Heart right ventricle (tissue), 16 donors: ENCODE results near the gene DLGAP1. TPM values are rescaled to one million over a fixed set of nuclear protein-coding genes. Genes with fewer than 3 reads are reported as not detected.
"Not testable (repeated sequence)": the region's sequence is repeated elsewhere in the genome, so short reads cannot be mapped to it uniquely, and the experiment has no call there.

Experiments
- ATAC-seq, 8 donors: fragments of 200-7000 bp; cut with Tn5 transposase; one replicate each; pipeline ENCODE4 v1.9.1; 2020; ENCODE audit warnings: mild to moderate bottlenecking in 8 of 8, moderate library complexity in 8 of 8, moderate number of reproducible peaks in 1 of 8
- DNase-seq, 2 donors: peaks; one replicate each; pipeline ENCODE4 v3.0.0-alpha.2; 2020
- H3K27ac ChIP-seq, 10 donors: fragments of 200-600 bp; sonication (generic) in 2 of 10; one replicate each; pipeline versions ENCODE4 v1.5.0 to v1.8.0; 2020 to 2022; ENCODE audit warnings: mild to moderate bottlenecking in 3 of 10
- H3K27me3 ChIP-seq, 7 donors: fragments of 200-600 bp; one replicate each; pipeline ENCODE4 v1.8.0; 2021 to 2022; ENCODE audit warnings: mild to moderate bottlenecking in 2 of 7
- H3K36me3 ChIP-seq, 9 donors: fragments of 200-600 bp; sonication (generic) in 1 of 9; one replicate each; pipeline versions ENCODE4 v1.5.0 to v1.8.0; 2020 to 2022; ENCODE audit warnings: mild to moderate bottlenecking in 2 of 9
- H3K4me1 ChIP-seq, 9 donors: fragments of 200-600 bp; sonication (generic) in 1 of 9; one replicate each; pipeline versions ENCODE4 v1.5.0 to v1.8.0; 2020 to 2022; ENCODE audit warnings: mild to moderate bottlenecking in 4 of 9
- H3K4me3 ChIP-seq, 10 donors: fragments of 200-600 bp; sonication (generic) in 2 of 10; one replicate each; pipeline versions ENCODE4 v1.5.0 to v1.8.0; 2020 to 2022; ENCODE audit warnings: mild to moderate bottlenecking in 7 of 10, moderate library complexity in 2 of 10
- H3K9me3 ChIP-seq, 11 donors: fragments of 200-600 bp in 10 of 11; sonication (generic) in 2 of 11; one replicate each; pipeline versions ENCODE4 v1.5.0 to v1.8.0; 2013 to 2022; ENCODE audit warnings: mild to moderate bottlenecking in 2 of 11, control low read depth in 1 of 11, moderate library complexity in 1 of 11
- WGBS, 2 donors: extraction: QIAGEN DNeasy Blood & Tissue Kit; methylation state at CpG; one replicate each; pipeline ENCODE4 v1.1.7; 2013; ENCODE audit warnings: inconsistent platforms in 1 of 2; 5-methylcytosine and 5-hydroxymethylcytosine counted together
- intact Hi-C, 10 donors: fragments of 100-400 bp; cut with DNase I; formaldehyde crosslinking; loops; one replicate each; pipeline versions ENCODE4 v1.11.1 to v1.14.2; 2022
- polyA plus RNA-seq, 2 donors: library from polyadenylated mRNA; stranded (reverse); fragments of 200-250 nt; gene quantifications; one replicate each; pipeline ENCODE4 v1.2.3, GENCODE V29; 2013
- total RNA-seq, 10 donors: library from RNA; stranded (reverse); fragmentation: NEBNext Ultra II Directional in 3 of 10; extraction: Animal tissue kit (Norgen Biotek cat#: 25700) in 3 of 10; gene quantifications; one replicate each; pipeline versions ENCODE4 v1.2.1 to v1.2.4, GENCODE V29; 2021 to 2023
- TF ChIP-seq, protein P1 (sequence below), 9 donors: fragments of 200-600 bp; sonication (generic) in 2 of 9; IDR thresholded peaks; one replicate each; pipeline versions ENCODE4 v1.5.0 to v1.8.0; 2021 to 2022; ENCODE audit warnings: antibody characterized with exemption in 9 of 9, mild to moderate bottlenecking in 5 of 9, moderate library complexity in 1 of 9
- donor health status: Arrhythmogenic right ventricular cardiomyopathy.
- donor health status: ischemic (EF 13 %, LVEDD 7.1; RV severe dilation, severe dysfunction).
- donor health status: healthy with polysubstance abuse.
- donor health status: DM: no; HTN: yes; CAD: no.
- donor health status: DM: no; HTN: no; CAD: no.
- donor health status: ischemic (EF 25% LVEDD 6.9; RV normal size, moderate dysfunction).
- donor health status: ischemic (EF 25% LVEDD 5.7; RV mildly dilated, moderate dysfunction).
- donor health status: healthy.
- donor health status: DM: yes; HTN: yes; CAD: no.
- donor health status: Ischemic cardiomyopathy.
- donor health status: ischemic (EF 35%, LVEDD 5.7; RV mildly dilated, moderate dysfunction).
- donor health status: nonischemic (EF 11% LVEDD 7.7; RV severe dilation, severe dysfunction).
- donor health status: DM: yes; HTN: yes; CAD: no.
- donor health status: PGD.
- donor health status: ischemic (EF 29% LVEDD 5.4; RV normal size, mild dysfunction).
- donor health status: nonischemic (EF 23%, LVEDD 6.1; RV moderate dilation, normal function).

Gene DLGAP1
- total and polyA plus RNA-seq, 12 donors = 0.07 to 7.2 (median 1.0) TPM; not detected in 2

DNA sequence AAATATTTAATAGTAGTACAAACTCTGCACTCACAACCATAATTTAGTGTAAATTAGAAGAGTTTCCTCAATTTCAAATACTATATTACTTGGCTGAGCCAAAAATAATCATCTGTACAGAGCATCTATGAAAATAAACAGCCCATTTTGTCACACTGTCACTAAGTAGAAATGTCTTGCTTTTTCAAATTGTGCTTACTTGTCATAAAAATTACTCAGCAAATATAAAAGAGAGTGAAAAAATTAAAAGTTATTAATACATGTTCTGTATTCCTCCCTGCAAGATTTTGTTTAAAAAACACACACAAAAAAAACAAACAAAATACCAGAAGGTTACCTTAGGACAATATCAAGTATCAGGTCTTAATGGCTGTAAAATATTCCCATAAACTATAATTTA is 155.7 kb downstream of the DLGAP1 start:
- H3K27ac ChIP-seq = no peak overlapping the region
- TF ChIP-seq, protein P1, sequence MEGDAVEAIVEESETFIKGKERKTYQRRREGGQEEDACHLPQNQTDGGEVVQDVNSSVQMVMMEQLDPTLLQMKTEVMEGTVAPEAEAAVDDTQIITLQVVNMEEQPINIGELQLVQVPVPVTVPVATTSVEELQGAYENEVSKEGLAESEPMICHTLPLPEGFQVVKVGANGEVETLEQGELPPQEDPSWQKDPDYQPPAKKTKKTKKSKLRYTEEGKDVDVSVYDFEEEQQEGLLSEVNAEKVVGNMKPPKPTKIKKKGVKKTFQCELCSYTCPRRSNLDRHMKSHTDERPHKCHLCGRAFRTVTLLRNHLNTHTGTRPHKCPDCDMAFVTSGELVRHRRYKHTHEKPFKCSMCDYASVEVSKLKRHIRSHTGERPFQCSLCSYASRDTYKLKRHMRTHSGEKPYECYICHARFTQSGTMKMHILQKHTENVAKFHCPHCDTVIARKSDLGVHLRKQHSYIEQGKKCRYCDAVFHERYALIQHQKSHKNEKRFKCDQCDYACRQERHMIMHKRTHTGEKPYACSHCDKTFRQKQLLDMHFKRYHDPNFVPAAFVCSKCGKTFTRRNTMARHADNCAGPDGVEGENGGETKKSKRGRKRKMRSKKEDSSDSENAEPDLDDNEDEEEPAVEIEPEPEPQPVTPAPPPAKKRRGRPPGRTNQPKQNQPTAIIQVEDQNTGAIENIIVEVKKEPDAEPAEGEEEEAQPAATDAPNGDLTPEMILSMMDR (IDR thresholded peaks at IDR 0.05) = no peak
- H3K9me3 ChIP-seq = peaks cover 0 to 6% (median 0%) of the 10 kb centered on the region in 11 donors
- ATAC-seq (no peak), DNase-seq (no peak)
- H3K36me3 ChIP-seq = no peaks in the 10 kb centered on the region
- no peaks in the 10 kb centered on the region for H3K4me1 ChIP-seq
- H3K27me3 ChIP-seq = peaks cover 0 to 1% (median 0%) of the 10 kb centered on the region in 7 donors
- no peak overlapping the region for H3K4me3 ChIP-seq
- intact Hi-C loops = no loop called here

GRCh38 chr18:4293337-4293736 is 161.8 kb downstream of the DLGAP1 start:
- ATAC-seq (no peak), DNase-seq (no peak)
- peaks cover 0 to 3% (median 0%) of the 10 kb centered on the region in 7 donors for H3K27me3 ChIP-seq
- peaks cover 0 to 6% (median 0%) of the 10 kb centered on the region in 11 donors for H3K9me3 ChIP-seq
- TF ChIP-seq, protein P1 (IDR thresholded peaks at IDR 0.05) = no peak
- H3K27ac ChIP-seq = no peak overlapping the region
- H3K4me3 ChIP-seq = no peak overlapping the region
- H3K36me3 ChIP-seq = no peaks in the 10 kb centered on the region
- WGBS, 2 donors = 97 to 100% methylated on average over 1 of the region's 1 CpG
- intact Hi-C loops = no loop called here
- no peaks in the 10 kb centered on the region for H3K4me1 ChIP-seq

GRCh38 chr18:4292696-4293095 is 162.4 kb downstream of the DLGAP1 start:
- DNase-seq (no peak), ATAC-seq (no peak)
- Histone ChIP-seq H3K27me3 (peaks cover 0 to 3% (median 0%) of the 10 kb centered on the region in 7 donors), H3K27ac (no peak overlapping the region), H3K4me1 (no peaks in the 10 kb centered on the region), H3K4me3 (no peak overlapping the region), H3K9me3 (peaks cover 0 to 1% (median 0%) of the 10 kb centered on the region in 11 donors), H3K36me3 (no peaks in the 10 kb centered on the region)
- WGBS, 2 donors = 69 to 75% methylated on average over 2 of the region's 2 CpGs
- intact Hi-C loops = no loop called here
- TF ChIP-seq, protein P1 (IDR thresholded peaks at IDR 0.05) = no peak

DNA sequence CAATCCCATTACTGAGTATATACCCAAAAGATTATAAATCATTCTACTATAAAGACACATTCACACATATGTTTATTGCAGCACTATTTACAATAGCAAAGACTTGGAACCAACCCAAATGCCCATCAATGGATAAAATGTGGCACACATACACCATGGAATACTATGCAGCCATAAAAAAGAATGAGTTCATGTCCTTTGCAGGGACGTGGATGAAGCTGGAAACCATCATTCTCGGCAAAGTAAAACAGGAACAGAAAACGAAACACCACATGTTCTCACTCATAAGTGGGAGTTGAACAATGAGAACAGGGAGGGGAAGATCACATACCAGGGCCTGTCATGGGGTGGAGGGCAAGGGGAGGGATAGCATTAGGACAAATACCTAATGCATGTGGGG is 167.8 kb downstream of the DLGAP1 start:
- intact Hi-C loops, DNase-seq: not testable (repeated sequence)
- 84 to 88% methylated on average over 3 of the region's 3 CpGs for WGBS, 2 donors

DNA sequence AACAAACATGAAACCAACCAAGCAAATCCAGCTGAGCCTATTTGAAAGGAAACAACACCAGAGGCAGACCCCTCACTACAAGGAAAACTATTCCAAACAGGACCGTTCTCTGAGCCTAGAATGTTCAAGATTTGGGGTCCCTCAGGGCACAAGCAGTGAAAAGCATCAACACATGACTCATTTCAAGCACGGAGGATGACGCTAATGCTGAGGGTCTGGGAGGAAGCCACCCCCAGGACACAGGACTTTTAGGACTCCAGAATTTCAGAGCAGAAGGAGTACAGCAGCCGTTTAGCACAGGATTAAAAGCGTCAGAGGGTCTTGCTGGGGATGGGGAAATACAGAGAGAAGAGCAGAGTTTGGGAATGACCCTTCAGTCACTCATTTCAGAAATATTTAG is 168.9 kb downstream of the DLGAP1 start:
- Histone ChIP-seq H3K4me1 (no peaks in the 10 kb centered on the region), H3K36me3 (no peaks in the 10 kb centered on the region), H3K9me3 (no peaks in the 10 kb centered on the region), H3K27me3 (peaks cover 0 to 1% (median 0%) of the 10 kb centered on the region in 7 donors), H3K27ac (no peak overlapping the region), H3K4me3 (no peak overlapping the region)
- DNase-seq (no peak), ATAC-seq (no peak)
- 56 to 62% methylated on average over 5 of the region's 5 CpGs for WGBS, 2 donors
- TF ChIP-seq, protein P1 (IDR thresholded peaks at IDR 0.05) = no peak
- intact Hi-C loops = no loop called here

More for the DNA sequence above, 167.8 kb downstream of the DLGAP1 start:
- not testable (repeated sequence) for H3K36me3 ChIP-seq, H3K4me3 ChIP-seq, H3K27ac ChIP-seq, ATAC-seq, H3K4me1 ChIP-seq, H3K27me3 ChIP-seq, H3K9me3 ChIP-seq
